ENCODE data around the gene ADAMTS9. TPM values are rescaled to one million over a fixed set of nuclear protein-coding genes. Genes with fewer than 3 reads are reported as not detected.
"Not testable (repeated sequence)": the region's sequence is repeated elsewhere in the genome, so short reads cannot be mapped to it uniquely, and the experiment has no call there.

Gene ADAMTS9
- total RNA-seq, 2 donors from 2014 or later: 104 to 420 TPM

DNA sequence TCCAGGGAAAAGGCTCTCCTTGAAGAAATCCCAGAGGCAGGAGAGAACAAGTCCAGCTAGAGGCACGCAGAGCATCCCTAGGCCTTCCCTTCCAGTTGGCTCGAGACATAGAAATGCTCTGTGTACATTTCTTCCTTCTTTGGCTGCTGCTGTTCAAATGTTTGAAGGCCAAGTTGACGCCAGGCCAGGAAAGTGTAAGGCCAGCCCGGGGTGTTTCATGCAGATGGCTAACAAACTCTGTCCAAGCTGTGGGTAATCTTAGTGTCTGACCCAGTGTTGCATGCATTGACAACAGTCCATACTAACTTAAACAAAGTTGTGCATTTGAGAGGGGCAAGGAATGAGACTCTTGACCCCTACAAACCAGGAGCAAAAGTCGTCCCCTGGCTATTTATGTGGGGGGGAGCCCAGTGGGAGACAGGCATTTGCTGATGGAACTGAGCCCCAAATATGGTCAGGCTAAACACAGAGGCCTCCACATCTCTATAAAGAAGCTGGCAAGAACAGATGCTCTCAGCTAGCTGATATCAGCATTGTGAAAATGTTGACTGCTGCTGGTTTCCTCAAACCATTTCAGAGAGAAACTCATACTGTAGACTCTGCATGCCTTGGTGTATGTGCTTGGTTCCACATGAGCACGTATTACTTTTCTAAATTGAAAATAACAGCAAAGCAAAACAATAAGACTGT, 139.5 kb downstream of the ADAMTS9 start:
- H3K4me1 ChIP-seq (ENCODE audit: control insufficient read depth in 1 of 2, low read depth in 2 of 2): peaks cover 13 to 24% of the 10 kb centered on the region in 2 donors
- peaks cover 2% of the 10 kb centered on the region for H3K36me3 ChIP-seq
- H3K27ac ChIP-seq: peak overlapping the region; percentile 55 to 66
- H3K9me3 ChIP-seq: no peaks in the 10 kb centered on the region
- no peak overlapping the region for H3K4me3 ChIP-seq
- peak; percentile 63 for ATAC-seq (ENCODE audit: insufficient number of reproducible peaks, low FRiP score, low read depth)
- TF ChIP-seq, protein P1, sequence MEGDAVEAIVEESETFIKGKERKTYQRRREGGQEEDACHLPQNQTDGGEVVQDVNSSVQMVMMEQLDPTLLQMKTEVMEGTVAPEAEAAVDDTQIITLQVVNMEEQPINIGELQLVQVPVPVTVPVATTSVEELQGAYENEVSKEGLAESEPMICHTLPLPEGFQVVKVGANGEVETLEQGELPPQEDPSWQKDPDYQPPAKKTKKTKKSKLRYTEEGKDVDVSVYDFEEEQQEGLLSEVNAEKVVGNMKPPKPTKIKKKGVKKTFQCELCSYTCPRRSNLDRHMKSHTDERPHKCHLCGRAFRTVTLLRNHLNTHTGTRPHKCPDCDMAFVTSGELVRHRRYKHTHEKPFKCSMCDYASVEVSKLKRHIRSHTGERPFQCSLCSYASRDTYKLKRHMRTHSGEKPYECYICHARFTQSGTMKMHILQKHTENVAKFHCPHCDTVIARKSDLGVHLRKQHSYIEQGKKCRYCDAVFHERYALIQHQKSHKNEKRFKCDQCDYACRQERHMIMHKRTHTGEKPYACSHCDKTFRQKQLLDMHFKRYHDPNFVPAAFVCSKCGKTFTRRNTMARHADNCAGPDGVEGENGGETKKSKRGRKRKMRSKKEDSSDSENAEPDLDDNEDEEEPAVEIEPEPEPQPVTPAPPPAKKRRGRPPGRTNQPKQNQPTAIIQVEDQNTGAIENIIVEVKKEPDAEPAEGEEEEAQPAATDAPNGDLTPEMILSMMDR (IDR thresholded peaks at IDR 0.05): no peak
- no peaks in the 10 kb centered on the region for H3K27me3 ChIP-seq (replicated peaks; ENCODE audit: insufficient read depth)
- DNase-seq (ENCODE audit: low spot score): no peak

DNA sequence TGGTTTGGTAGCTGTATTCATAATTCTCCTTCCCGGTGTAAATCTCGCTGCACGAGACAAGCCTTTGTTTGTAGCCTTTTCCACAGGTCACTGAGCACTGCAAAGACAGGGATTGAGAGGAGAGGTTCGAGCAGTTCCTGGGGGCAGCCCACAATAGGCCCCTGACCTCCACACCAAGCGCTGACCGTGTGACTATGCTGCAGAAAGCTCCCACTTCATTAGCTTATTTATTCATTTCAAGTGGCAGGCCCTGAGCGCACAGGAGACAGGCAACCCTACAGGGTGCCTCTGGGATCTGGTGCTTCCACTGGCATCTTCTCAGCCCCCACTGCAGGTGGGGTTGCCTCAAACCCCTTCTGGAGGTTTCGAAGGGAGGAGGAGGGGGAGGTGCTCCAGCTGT, 140.9 kb downstream of the ADAMTS9 start:
- peaks cover 2% of the 10 kb centered on the region for H3K36me3 ChIP-seq
- no peaks in the 10 kb centered on the region for H3K27me3 ChIP-seq (replicated peaks; ENCODE audit: insufficient read depth)
- no peaks in the 10 kb centered on the region for H3K9me3 ChIP-seq
- no peak for ATAC-seq (ENCODE audit: insufficient number of reproducible peaks, low FRiP score, low read depth)
- TF ChIP-seq, protein P1 (IDR thresholded peaks at IDR 0.05): no peak
- no peak overlapping the region for H3K4me3 ChIP-seq
- DNase-seq (ENCODE audit: low spot score): no peak
- H3K27ac ChIP-seq: no peak overlapping the region
- H3K4me1 ChIP-seq (ENCODE audit: control insufficient read depth in 1 of 2, low read depth in 2 of 2): peaks cover 13 to 24% of the 10 kb centered on the region in 2 donors

DNA sequence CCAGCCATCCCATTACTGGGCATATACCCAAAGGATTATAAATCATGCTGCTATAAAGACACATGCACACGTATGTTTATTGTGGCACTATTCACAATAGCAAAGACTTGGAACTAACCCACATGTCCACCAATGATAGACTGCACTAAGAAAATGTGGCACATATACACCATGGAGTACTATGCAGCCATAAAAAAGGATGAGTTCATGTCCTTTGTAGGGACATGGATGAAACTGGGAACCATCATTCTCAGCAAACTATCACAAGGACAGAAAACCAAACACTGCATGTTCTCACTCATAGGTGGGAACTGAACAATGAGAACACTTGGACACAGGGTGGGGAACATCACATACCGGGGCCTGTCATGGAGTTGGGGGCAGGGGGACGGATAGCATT, 142.6 kb downstream of the ADAMTS9 start:
- peaks cover 13 to 24% of the 10 kb centered on the region in 2 donors for H3K4me1 ChIP-seq (ENCODE audit: control insufficient read depth in 1 of 2, low read depth in 2 of 2)
- H3K36me3 ChIP-seq; H3K9me3 ChIP-seq; ATAC-seq (ENCODE audit: insufficient number of reproducible peaks, low FRiP score, low read depth); H3K4me3 ChIP-seq; DNase-seq (ENCODE audit: low spot score); H3K27me3 ChIP-seq (replicated peaks; ENCODE audit: insufficient read depth); H3K27ac ChIP-seq: not testable (repeated sequence)

DNA sequence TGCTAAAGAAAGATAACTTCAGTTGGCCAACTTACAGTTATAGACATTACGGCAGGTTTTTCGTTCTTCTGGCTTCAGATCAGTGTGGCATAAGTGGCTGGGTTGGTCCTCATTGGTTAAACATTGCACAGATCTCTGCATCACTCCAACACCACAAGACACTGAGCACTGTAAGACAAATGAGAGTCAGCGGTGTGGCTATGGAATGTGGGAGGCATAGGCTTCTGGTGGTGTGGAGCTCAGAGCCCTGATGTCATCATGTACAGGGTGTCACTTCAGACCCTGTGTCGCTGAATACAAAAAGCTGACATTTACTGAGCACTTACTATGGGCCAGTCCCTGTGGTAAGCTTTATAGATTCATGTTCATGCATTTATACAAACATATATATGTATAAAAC, 146.0 kb downstream of the ADAMTS9 start:
- H3K27me3 ChIP-seq (replicated peaks; ENCODE audit: insufficient read depth): no peaks in the 10 kb centered on the region
- TF ChIP-seq, protein P1 (IDR thresholded peaks at IDR 0.05): no peak
- peaks cover 0 to 12% of the 10 kb centered on the region in 2 donors for H3K4me1 ChIP-seq (ENCODE audit: control insufficient read depth in 1 of 2, low read depth in 2 of 2)
- DNase-seq (ENCODE audit: low spot score): no peak
- no peak for ATAC-seq (ENCODE audit: insufficient number of reproducible peaks, low FRiP score, low read depth)
- H3K27ac ChIP-seq: no peak overlapping the region
- H3K36me3 ChIP-seq: peaks cover 2% of the 10 kb centered on the region
- H3K4me3 ChIP-seq: no peak overlapping the region
- no peaks in the 10 kb centered on the region for H3K9me3 ChIP-seq

DNA sequence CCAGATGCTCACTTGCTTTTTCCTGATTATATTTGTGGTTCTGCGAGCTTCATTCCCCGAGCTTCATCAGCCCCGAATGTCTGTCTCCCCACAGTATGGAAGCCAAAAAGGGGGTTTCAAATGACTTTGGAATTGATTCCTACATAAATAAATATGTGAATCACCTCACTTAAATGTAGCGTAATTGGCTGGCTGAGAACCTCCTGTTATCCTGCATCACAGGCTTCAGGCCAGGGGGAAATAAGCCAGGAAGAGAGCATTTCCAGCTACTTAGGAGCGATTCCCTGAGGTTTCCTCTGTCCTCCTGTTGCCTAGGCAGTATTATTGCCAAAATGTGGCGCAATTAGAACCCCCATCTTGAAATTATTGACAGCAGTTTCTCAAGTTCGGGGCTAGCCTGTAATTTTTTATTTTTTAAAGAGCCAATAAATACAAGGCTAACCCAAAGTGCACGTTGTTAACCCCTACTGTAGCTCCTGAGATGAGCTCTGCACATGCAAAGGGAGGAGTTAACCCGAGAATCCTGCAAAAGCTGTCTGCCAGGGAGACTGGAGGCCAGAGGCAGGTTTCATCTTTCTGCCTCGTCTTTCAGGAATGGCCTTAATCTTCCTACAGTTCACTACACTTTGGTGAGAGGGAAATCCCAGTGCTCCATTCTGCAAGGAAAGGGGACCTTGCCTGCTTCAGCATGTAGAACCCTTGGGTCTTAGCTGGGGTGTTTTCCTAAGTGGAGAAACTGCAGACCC, 148.2 kb downstream of the ADAMTS9 start:
- TF ChIP-seq, protein P1 (IDR thresholded peaks at IDR 0.05): no peak
- peaks cover 0 to 12% of the 10 kb centered on the region in 2 donors for H3K4me1 ChIP-seq (ENCODE audit: control insufficient read depth in 1 of 2, low read depth in 2 of 2)
- H3K36me3 ChIP-seq: no peaks in the 10 kb centered on the region
- no peaks in the 10 kb centered on the region for H3K9me3 ChIP-seq
- no peaks in the 10 kb centered on the region for H3K27me3 ChIP-seq (replicated peaks; ENCODE audit: insufficient read depth)
- peak overlapping the region in 1 of 2 donors; percentile 15 for H3K27ac ChIP-seq
- ATAC-seq (ENCODE audit: insufficient number of reproducible peaks, low FRiP score, low read depth) (peak; percentile 34), DNase-seq (ENCODE audit: low spot score) (no peak)
- no peak overlapping the region for H3K4me3 ChIP-seq

All from thoracic aorta (tissue), 2 donors.